HepG2 (cell line): ENCODE results near the gene PSMA3. TPM values are rescaled to one million over a fixed set of nuclear protein-coding genes. Genes with fewer than 3 reads are reported as not detected.

Experiments
- ADNP ChIP-seq: sonication (generic); formaldehyde crosslinking; IDR thresholded peaks from 2 replicates; pipeline ENCODE4 v1.4.0; 2020; ENCODE audit warnings: missing genetic modification reagents
- ARNTL ChIP-seq: sonication (generic); formaldehyde crosslinking; IDR thresholded peaks from 2 replicates; pipeline ENCODE4 v1.4.0; 2020; ENCODE audit warnings: mild to moderate bottlenecking, missing genetic modification reagents
- ATF3 ChIP-seq: sonication (generic); formaldehyde crosslinking; IDR thresholded peaks from 2 replicates; pipeline ENCODE4 v1.4.0; 2020; ENCODE audit warnings: missing genetic modification reagents
- HIVEP1 ChIP-seq: sonication (generic); formaldehyde crosslinking; IDR thresholded peaks from 2 replicates; pipeline ENCODE4 v1.4.0; 2020; ENCODE audit warnings: mild to moderate bottlenecking, missing genetic modification reagents
- HMG20B ChIP-seq: conservative IDR thresholded peaks from 2 replicates; pipeline ENCODE4 v1.6.1; 2016; ENCODE audit warnings: missing genetic modification reagents, missing compliant biosample characterization
- HNF1A ChIP-seq, 2 experiments: sonication (generic) in 1 of 2; formaldehyde crosslinking in 1 of 2; IDR thresholded peaks; 2 replicates each; pipeline versions ENCODE4 v1.4.0 to v1.6.1; 2016 to 2020; ENCODE audit warnings: borderline replicate concordance in 1 of 2, low read depth in 1 of 2, mild to moderate bottlenecking in 1 of 2, missing genetic modification reagents in 1 of 2
- NFKBIZ ChIP-seq: IDR thresholded peaks from 2 replicates; pipeline ENCODE4 v1.6.1; 2018; ENCODE audit warnings: missing genetic modification reagents, missing compliant biosample characterization
- NFYB ChIP-seq: sonication (generic); formaldehyde crosslinking; IDR thresholded peaks from 2 replicates; pipeline ENCODE4 v1.4.0; 2020; ENCODE audit warnings: missing genetic modification reagents
- PHF20 ChIP-seq: sonication (generic); formaldehyde crosslinking; IDR thresholded peaks from 2 replicates; pipeline ENCODE4 v1.5.0; 2020; ENCODE audit warnings: mild to moderate bottlenecking, missing genetic modification reagents
- PRDM15 ChIP-seq: sonication (generic); formaldehyde crosslinking; IDR thresholded peaks from 2 replicates; pipeline ENCODE4 v1.4.0; 2020; ENCODE audit warnings: missing genetic modification reagents
- YY1 ChIP-seq: IDR thresholded peaks from 2 replicates; pipeline ENCODE4 v1.6.1; 2011; ENCODE audit warnings: low read length, low read depth, moderate library complexity, mild to moderate bottlenecking; ENCODE audit not compliant: insufficient read depth, insufficient replicate concordance
- ZBTB20 ChIP-seq: sonication (generic); formaldehyde crosslinking; IDR thresholded peaks from 2 replicates; pipeline ENCODE4 v1.8.1; 2023; ENCODE audit warnings: missing genetic modification reagents, low read depth, mild to moderate bottlenecking, borderline replicate concordance
- ZNF101 ChIP-seq: sonication (generic); formaldehyde crosslinking; IDR thresholded peaks from 2 replicates; pipeline ENCODE4 v1.4.0; 2020; ENCODE audit warnings: mild to moderate bottlenecking, low read depth, missing genetic modification reagents, borderline replicate concordance
- ZNF513 ChIP-seq: sonication (generic); formaldehyde crosslinking; conservative IDR thresholded peaks from 2 replicates; pipeline ENCODE4 v1.5.0; 2020; ENCODE audit warnings: missing genetic modification reagents
- ZNF547 ChIP-seq: sonication (generic); formaldehyde crosslinking; IDR thresholded peaks from 2 replicates; pipeline ENCODE4 v1.5.1; 2020; ENCODE audit warnings: mild to moderate bottlenecking, missing genetic modification reagents
- ZNF704 ChIP-seq: sonication (generic); formaldehyde crosslinking; IDR thresholded peaks from 2 replicates; pipeline ENCODE4 v1.8.1; 2023; ENCODE audit warnings: mild to moderate bottlenecking, inconsistent platforms, moderate library complexity, missing genetic modification reagents, borderline replicate concordance
- ZNF879 ChIP-seq: sonication (generic); formaldehyde crosslinking; IDR thresholded peaks from 2 replicates; pipeline ENCODE4 v1.8.1; 2023; ENCODE audit warnings: missing genetic modification reagents
- polyA plus RNA-seq, 8 experiments: library from polyadenylated mRNA; depleted of rRNA in 3 of 8; stranded (reverse) in 7 of 8; unstranded in 1 of 8; fragments of >200 nt; fragmentation: Illumina TruSeq in 4 of 8; extraction: Trizol in 4 of 8; gene quantifications; 2 replicates each; pipeline versions ENCODE4 v1.2.1 to v1.2.3, GENCODE V29; 2011 to 2016; ENCODE audit warnings: low read depth in 4 of 8, missing spikeins in 1 of 8, mixed read lengths in 1 of 8; ENCODE audit not compliant: insufficient read depth in 1 of 8
- total RNA-seq, 5 experiments: library from RNA; depleted of rRNA; stranded (reverse); fragments of >200 nt; fragmentation: Illumina TruSeq; extraction: Trizol; gene quantifications; 2 replicates each; pipeline ENCODE4 v1.2.3, GENCODE V29; 2016; ENCODE audit warnings: low read depth in 1 of 5

The PSMA3 gene
- total and polyA plus RNA-seq, 2 of the 13 experiments (the other 11 are each of a cell fraction or from before 2014, with no cell fraction given): 232 to 275 TPM

GRCh38 chr14:58297762-58298476 lies 53.3 kb downstream of the PSMA3 start (continued):
- peak; percentile 96 for TF ChIP-seq NFYB (CRISPR knock-in tag)
- peak; percentile 82 for TF ChIP-seq PHF20 (CRISPR knock-in tag)
- TF ChIP-seq PRDM15 (CRISPR knock-in tag): peak; percentile 49; the same call in 1 of the 2 replicates
- TF ChIP-seq YY1: peak; percentile 94
- TF ChIP-seq ZBTB20 (CRISPR knock-in tag): no peak
- TF ChIP-seq ZNF547 (CRISPR knock-in tag): peak; percentile 23; the same call in 1 of the 2 replicates
- TF ChIP-seq ZNF879 (CRISPR knock-in tag): no peak
- peak; percentile 31; the same call in 1 of the 2 replicates for TF ChIP-seq ZNF704
- no peak for TF ChIP-seq HMG20B (CRISPR knock-in tag)
- TF ChIP-seq ATF3 (CRISPR knock-in tag): 0 out of 2 replicates have a peak, but pooled peaks have one; percentile 34
- no peak for TF ChIP-seq HIVEP1 (CRISPR knock-in tag)
- TF ChIP-seq ZNF513 (CRISPR knock-in tag): no peak
- TF ChIP-seq ADNP (CRISPR knock-in tag): no peak
- 0 out of 2 replicates have a peak, but pooled peaks have one; percentile 38 for TF ChIP-seq NFKBIZ
- 0 out of 2 replicates have a peak, but pooled peaks have one; percentile 27 for TF ChIP-seq HNF1A (IDR thresholded peaks at IDR 0.05; ENCODE audit: low read depth)
- no peak; the same call in 1 of the 2 replicates for TF ChIP-seq HNF1A (CRISPR knock-in tag; IDR thresholded peaks at IDR 0.05; ENCODE audit: borderline replicate concordance)
- no peak for TF ChIP-seq ZNF101
- TF ChIP-seq ARNTL (CRISPR knock-in tag): peak; percentile 63
